PC-9 (cell line): ENCODE data around the gene PDE4D.

Source experiments
- EZH2 ChIP-seq: fragments of 200-600 bp; sonication (generic); IDR thresholded peaks from 2 replicates; pipeline ENCODE4 v1.8.0; 2017; ENCODE audit warnings: antibody characterized with exemption, low read depth
- TF ChIP-seq, protein P1 (sequence below): fragments of 200-600 bp; sonication (generic); conservative IDR thresholded peaks from 2 replicates; pipeline ENCODE4 v1.6.1; 2017; ENCODE audit warnings: mixed run types, antibody characterized with exemption, mild to moderate bottlenecking, moderate library complexity

DNA sequence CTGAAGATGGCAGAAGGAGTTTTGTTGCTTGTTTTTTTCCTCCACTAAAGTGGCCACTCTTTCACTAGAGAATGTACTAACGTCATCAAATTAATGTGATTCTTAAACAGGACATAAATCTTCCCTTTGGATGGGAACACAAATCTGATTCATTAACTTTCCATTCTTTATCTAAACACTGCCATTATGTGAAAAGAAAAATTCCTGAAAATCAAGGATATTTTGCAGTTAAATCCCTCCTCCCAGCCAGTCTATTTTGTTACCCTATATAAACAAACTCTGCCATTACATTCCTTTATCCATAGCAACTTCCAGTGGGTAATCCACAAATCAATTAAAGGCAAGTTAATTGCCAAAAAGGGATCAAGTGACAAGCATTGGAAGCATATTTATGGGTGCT is 546.5 kb downstream of the PDE4D start:
- TF ChIP-seq, protein P1, sequence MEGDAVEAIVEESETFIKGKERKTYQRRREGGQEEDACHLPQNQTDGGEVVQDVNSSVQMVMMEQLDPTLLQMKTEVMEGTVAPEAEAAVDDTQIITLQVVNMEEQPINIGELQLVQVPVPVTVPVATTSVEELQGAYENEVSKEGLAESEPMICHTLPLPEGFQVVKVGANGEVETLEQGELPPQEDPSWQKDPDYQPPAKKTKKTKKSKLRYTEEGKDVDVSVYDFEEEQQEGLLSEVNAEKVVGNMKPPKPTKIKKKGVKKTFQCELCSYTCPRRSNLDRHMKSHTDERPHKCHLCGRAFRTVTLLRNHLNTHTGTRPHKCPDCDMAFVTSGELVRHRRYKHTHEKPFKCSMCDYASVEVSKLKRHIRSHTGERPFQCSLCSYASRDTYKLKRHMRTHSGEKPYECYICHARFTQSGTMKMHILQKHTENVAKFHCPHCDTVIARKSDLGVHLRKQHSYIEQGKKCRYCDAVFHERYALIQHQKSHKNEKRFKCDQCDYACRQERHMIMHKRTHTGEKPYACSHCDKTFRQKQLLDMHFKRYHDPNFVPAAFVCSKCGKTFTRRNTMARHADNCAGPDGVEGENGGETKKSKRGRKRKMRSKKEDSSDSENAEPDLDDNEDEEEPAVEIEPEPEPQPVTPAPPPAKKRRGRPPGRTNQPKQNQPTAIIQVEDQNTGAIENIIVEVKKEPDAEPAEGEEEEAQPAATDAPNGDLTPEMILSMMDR = no peak
- no peak for TF ChIP-seq EZH2
